Thymus (tissue), 14 donors: ENCODE data around the gene STMN3. TPM values are rescaled to one million over a fixed set of nuclear protein-coding genes. Genes with fewer than 3 reads are reported as not detected.
A peak's percentile ranks its signal among the peaks of the same experiment; 100 is the strongest.

Source experiments
- DNase-seq, 9 donors: peaks; one replicate each; pipeline ENCODE4 v3.0.0-alpha.2; 2013; ENCODE audit warnings: low spot score in 9 of 9, low read depth in 6 of 9, missing footprints in 1 of 9
- H3K27ac ChIP-seq, 2 donors: one replicate each; pipeline ENCODE4 v1.5.1; 2013; ENCODE audit warnings: control low read depth in 1 of 2, low read depth in 1 of 2, low read length in 1 of 2, mild to moderate bottlenecking in 1 of 2, moderate library complexity in 1 of 2
- H3K27me3 ChIP-seq, 2 donors: one replicate each; pipeline ENCODE4 v1.5.1; 2013; ENCODE audit warnings: low read length in 1 of 2; ENCODE audit not compliant: control insufficient read depth in 2 of 2, insufficient read depth in 1 of 2
- H3K36me3 ChIP-seq, 2 donors: one replicate each; pipeline ENCODE4 v1.5.1; 2013; ENCODE audit warnings: low read length in 1 of 2, mild to moderate bottlenecking in 1 of 2, moderate library complexity in 1 of 2; ENCODE audit not compliant: control insufficient read depth in 2 of 2, insufficient read depth in 2 of 2
- H3K4me1 ChIP-seq, 2 donors: one replicate each; pipeline ENCODE4 v1.5.1; 2013; ENCODE audit warnings: low read length in 2 of 2; ENCODE audit not compliant: control insufficient read depth in 2 of 2, insufficient read depth in 2 of 2
- H3K4me3 ChIP-seq, 2 donors: one replicate each; pipeline ENCODE4 v1.5.1; 2013; ENCODE audit warnings: low read length in 2 of 2, control low read depth in 1 of 2, mild to moderate bottlenecking in 1 of 2
- H3K9me3 ChIP-seq, 2 donors: one replicate each; pipeline ENCODE4 v1.5.1; 2013; ENCODE audit warnings: low read length in 1 of 2, mild to moderate bottlenecking in 1 of 2; ENCODE audit not compliant: control insufficient read depth in 2 of 2, insufficient read depth in 1 of 2
- WGBS: extraction: QIAGEN DNeasy Blood & Tissue Kit; methylation state at CpG from one replicate; pipeline ENCODE4 v1.1.7; 2013; 5-methylcytosine and 5-hydroxymethylcytosine counted together
- long read RNA-seq, 10 donors: transcript quantifications; one replicate each; lab custom pipeline, GENCODE V29; 2026
- polyA plus RNA-seq: library from polyadenylated mRNA; stranded (reverse); fragments of 200-250 nt; gene quantifications from one replicate; pipeline ENCODE4 v1.2.3, GENCODE V29; 2013
- total RNA-seq: library from RNA; stranded (reverse); fragments of 120-200 nt; gene quantifications from one replicate; pipeline ENCODE4 v1.2.4, GENCODE V29; 2013
- donor health status: healthy.

STMN3 gene
- total RNA-seq (71.5 TPM), polyA plus RNA-seq (77.9 TPM)
- long read RNA-seq, donor 1, partial matches to known transcripts: 0 of 1 reads
- long read RNA-seq, donor 1, other reads (novel, unspliced or antisense): 0 of 1 reads
- long read RNA-seq, donor 2, transcript STMN3-201 (5 exons, 2,255 nt): major isoform, 16 of 16 reads
- long read RNA-seq, donor 2, partial matches to known transcripts: 0 of 16 reads
- long read RNA-seq, donor 2, other reads (novel, unspliced or antisense): 0 of 16 reads
- long read RNA-seq, donor 3, transcript STMN3-201 (5 exons, 2,255 nt): major isoform, 28 of 28 reads
- long read RNA-seq, donor 3, partial matches to known transcripts: 0 of 28 reads
- long read RNA-seq, donor 3, other reads (novel, unspliced or antisense): 0 of 28 reads
- long read RNA-seq, donor 4, transcript STMN3-201 (5 exons, 2,255 nt): major isoform, 15 of 15 reads
- long read RNA-seq, donor 4, partial matches to known transcripts: 0 of 15 reads
- long read RNA-seq, donor 4, other reads (novel, unspliced or antisense): 0 of 15 reads
- long read RNA-seq, donor 5, transcript STMN3-201 (5 exons, 2,255 nt): major isoform, 54 of 70 reads
- long read RNA-seq, donor 5, partial matches to known transcripts: 16 of 70 reads
- long read RNA-seq, donor 5, other reads (novel, unspliced or antisense): 0 of 70 reads
- long read RNA-seq, donor 6, transcript STMN3-201 (5 exons, 2,255 nt): major isoform, 16 of 16 reads
- long read RNA-seq, donor 6, partial matches to known transcripts: 0 of 16 reads
- long read RNA-seq, donor 6, other reads (novel, unspliced or antisense): 0 of 16 reads
- long read RNA-seq, donor 7, transcript STMN3-201 (5 exons, 2,255 nt): major isoform, 14 of 14 reads
- long read RNA-seq, donor 7, partial matches to known transcripts: 0 of 14 reads
- long read RNA-seq, donor 7, other reads (novel, unspliced or antisense): 0 of 14 reads
- long read RNA-seq, donor 8, transcript STMN3-201 (5 exons, 2,255 nt): major isoform, 17 of 17 reads
- long read RNA-seq, donor 8, partial matches to known transcripts: 0 of 17 reads
- long read RNA-seq, donor 8, other reads (novel, unspliced or antisense): 0 of 17 reads
- long read RNA-seq, donor 9, transcript STMN3-201 (5 exons, 2,255 nt): major isoform, 16 of 16 reads
- long read RNA-seq, donor 9, partial matches to known transcripts: 0 of 16 reads
- long read RNA-seq, donor 9, other reads (novel, unspliced or antisense): 0 of 16 reads
- long read RNA-seq, donor 10, transcript STMN3-201 (5 exons, 2,255 nt): major isoform, 17 of 24 reads
- long read RNA-seq, donor 10, partial matches to known transcripts: 7 of 24 reads
- long read RNA-seq, donor 10, other reads (novel, unspliced or antisense): 0 of 24 reads

DNA sequence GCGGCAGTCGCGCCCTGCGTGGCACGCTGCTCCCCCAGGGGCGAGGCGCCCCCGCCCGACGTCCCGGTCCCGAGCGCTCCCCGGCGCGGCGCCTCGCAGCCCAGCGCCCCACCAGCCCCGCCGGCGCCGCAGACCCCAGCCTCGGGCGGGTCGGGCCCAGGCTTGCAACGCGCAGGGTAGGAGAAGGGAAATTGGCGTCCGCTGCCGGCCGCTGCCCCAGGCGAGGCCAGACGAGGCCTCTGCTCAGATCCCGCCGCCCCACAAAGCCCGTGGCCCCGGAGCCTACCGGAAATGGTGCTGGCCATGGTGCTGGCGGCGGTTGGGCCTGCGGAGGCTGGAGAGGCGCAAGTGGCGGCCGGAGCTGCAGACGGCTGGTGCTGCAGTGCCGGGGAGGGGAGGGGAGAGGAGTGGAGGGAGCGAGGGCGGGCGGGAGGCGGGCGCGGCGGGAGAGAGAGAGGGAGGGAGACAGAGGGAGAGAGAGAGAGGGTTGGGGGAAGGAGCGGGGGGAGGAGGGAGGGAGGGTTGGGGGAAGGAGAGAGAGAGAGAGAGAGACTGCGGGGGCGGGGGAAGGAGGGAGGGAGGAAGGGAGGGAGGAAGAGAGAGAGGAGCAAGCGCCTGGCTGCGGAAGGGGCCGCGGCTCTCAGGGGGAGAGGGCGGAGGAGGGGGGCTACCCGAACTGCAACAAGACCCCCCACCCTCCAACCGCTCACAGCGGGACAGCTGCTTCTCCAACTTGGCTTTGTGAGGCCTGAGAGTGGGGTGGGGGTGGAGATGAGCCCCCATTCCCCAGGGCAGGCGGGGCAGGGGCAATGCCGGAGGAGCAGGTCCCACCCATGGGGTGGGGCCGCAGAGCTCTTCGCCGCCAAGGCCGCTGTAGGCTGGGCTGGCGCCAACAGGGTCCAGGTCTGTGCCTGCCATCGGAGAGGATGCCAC, at the start of gene STMN3:
TSS of gene STMN3 (minus strand) at position 384 of the 933 bp plus-strand sequence. CDS start at position 305, 79 bp downstream.
- peak; percentile 62 to 89 (median 82) for DNase-seq
- Histone ChIP-seq H3K36me3 (peaks cover 0 to 9% of the 10 kb centered on the region in 2 donors), H3K27ac (peak within 1 kb of the TSS; percentile 89 to 93), H3K27me3 (peaks cover 0 to 8% of the 10 kb centered on the region in 2 donors), H3K4me3 (peak within 1 kb of the TSS; percentile 78 to 98), H3K4me1 (peaks cover 30 to 48% of the 10 kb centered on the region in 2 donors), H3K9me3 (peaks cover 0 to 5% of the 10 kb centered on the region in 2 donors)
- 1% methylated on average over 70 of the region's 73 CpGs for WGBS

DNA sequence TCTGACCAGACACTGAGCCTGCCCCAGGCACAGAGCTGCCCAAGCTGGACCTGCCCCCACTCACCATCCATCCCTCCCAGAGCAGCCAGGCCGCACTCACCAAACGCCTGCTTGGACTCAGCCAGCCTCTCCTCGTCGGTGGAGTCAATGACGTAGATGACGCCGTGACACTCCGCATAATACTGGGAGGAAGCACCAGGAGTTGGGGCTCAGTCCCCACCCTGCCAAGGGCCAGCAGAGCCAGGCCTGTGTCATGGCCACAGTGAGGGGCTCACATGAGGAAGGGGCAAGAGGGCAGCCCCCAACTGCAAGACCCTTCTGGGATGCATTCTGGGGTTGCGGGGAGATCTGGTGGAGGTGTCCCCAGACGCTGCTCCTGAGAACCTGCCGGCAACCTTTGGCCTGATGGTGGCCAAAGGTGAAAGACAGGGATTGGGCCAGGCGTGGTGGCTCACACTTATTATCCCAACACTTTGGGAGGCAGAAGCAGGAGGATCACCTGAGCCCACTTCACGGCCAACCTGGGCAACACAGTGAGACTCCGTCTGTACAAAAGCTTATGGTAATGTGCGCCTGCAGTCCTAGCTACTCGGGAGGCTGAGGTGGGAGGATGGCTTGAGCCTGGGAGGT, 48.9 kb upstream of the STMN3 start:
- Histone ChIP-seq H3K4me3 (no peak overlapping the region), H3K4me1 (peaks cover 10 to 25% of the 10 kb centered on the region in 2 donors), H3K9me3 (no peaks in the 10 kb centered on the region), H3K27ac (no peak overlapping the region), H3K27me3 (peaks cover 0 to 3% of the 10 kb centered on the region in 2 donors), H3K36me3 (peaks cover 42% of the 10 kb centered on the region in 2 donors)
- DNase-seq: no peak
- 98% methylated on average over 16 of the region's 16 CpGs for WGBS

GRCh38 chr20:63701329-63702035, 48.3 kb upstream of the STMN3 start:
- Histone ChIP-seq H3K4me3 (no peak overlapping the region), H3K36me3 (peaks cover 42% of the 10 kb centered on the region in 2 donors), H3K9me3 (no peaks in the 10 kb centered on the region), H3K4me1 (peaks cover 11 to 28% of the 10 kb centered on the region in 2 donors), H3K27ac (no peak overlapping the region), H3K27me3 (peaks cover 0 to 5% of the 10 kb centered on the region in 2 donors)
- 95% methylated on average over 14 of the region's 14 CpGs for whole genome bisulfite sequencing
- no peak for DNase-seq

GRCh38 chr20:63701051-63701328, 47.8 kb upstream of the STMN3 start:
- Histone ChIP-seq H3K36me3 (peaks cover 38% of the 10 kb centered on the region in 2 donors), H3K27ac (no peak overlapping the region)
- no peak for DNase-seq

DNA sequence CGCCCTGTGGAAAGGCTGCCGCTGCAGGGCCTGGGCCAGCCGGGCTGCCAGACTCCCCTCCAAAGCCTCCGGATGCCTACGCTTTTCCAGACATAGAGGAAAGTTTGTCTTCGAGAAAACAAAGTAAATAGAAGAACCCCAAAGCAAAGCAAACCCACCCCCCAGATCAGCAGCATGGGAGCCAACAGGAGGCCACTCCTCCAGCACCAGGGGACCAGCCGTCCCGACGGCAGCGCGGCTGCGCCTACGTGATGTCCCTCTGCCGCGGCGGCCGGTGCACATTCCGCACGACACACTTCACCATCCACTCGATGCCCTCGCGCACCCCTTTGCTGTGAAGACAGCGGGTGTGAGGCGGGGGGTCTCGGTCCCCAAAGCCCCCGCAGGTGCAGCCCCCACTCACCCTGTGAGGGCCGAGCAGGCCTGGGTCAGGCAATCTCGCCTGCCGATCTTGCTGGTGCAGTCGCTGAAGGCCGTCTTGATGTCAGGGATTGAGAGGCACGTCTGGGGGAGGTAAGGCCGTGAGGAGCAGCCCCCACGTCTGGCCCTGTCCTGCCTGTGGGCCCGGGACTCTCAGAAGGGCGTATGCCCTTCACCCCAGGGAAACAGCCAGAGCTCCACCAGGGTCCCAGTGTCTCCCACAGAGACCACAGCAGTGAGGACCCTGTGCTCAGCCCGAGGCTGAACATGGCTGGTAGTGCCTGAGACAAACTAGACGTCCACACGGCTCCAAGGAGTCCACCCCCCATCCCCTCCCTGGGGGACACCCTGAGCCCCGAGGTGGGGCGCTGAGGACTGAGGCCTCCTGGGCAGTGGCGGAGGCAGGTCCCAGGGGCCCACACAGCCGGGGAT, 47.2 kb upstream of the STMN3 start:
- Histone ChIP-seq H3K4me3 (no peak overlapping the region), H3K4me1 (peaks cover 15 to 32% of the 10 kb centered on the region in 2 donors), H3K27me3 (peaks cover 0 to 5% of the 10 kb centered on the region in 2 donors), H3K9me3 (no peaks in the 10 kb centered on the region), H3K36me3 (peaks cover 32 to 34% of the 10 kb centered on the region in 2 donors), H3K27ac (no peak overlapping the region)
- DNase-seq: no peak
- 97% methylated on average over 43 of the region's 43 CpGs for WGBS

More at GRCh38 chr20:63701051-63701328, 47.8 kb upstream of the STMN3 start:
- peaks cover 11 to 28% of the 10 kb centered on the region in 2 donors for H3K4me1 ChIP-seq
- H3K9me3 ChIP-seq: no peaks in the 10 kb centered on the region
- H3K4me3 ChIP-seq: no peak overlapping the region
- peaks cover 0 to 5% of the 10 kb centered on the region in 2 donors for H3K27me3 ChIP-seq
- WGBS: 92% methylated on average over 5 of the region's 5 CpGs

GRCh38 chr20:63699466-63700198, 46.4 kb upstream of the STMN3 start:
- Histone ChIP-seq H3K4me3 (no peak overlapping the region), H3K27ac (peak overlapping the region; percentile 64), H3K4me1 (peaks cover 15 to 34% of the 10 kb centered on the region in 2 donors), H3K36me3 (peaks cover 25 to 32% of the 10 kb centered on the region in 2 donors), H3K9me3 (no peaks in the 10 kb centered on the region), H3K27me3 (peaks cover 0 to 5% of the 10 kb centered on the region in 2 donors)
- DNase-seq: no peak
- WGBS: 96% methylated on average over 24 of the region's 24 CpGs
